Activated CD8-positive, alpha-beta T cell treated with anti-CD3 and anti-CD28 coated beads for 36 hours (primary cell): ENCODE measurements around the gene SLC49A4. TPM values are rescaled to one million over a fixed set of nuclear protein-coding genes. Genes with fewer than 3 reads are reported as not detected.
A peak's percentile ranks its signal among the peaks of the same experiment; 100 is the strongest.

Experiments used
- ATAC-seq: fragments of 200-7000 bp; cut with Tn5 transposase; one replicate; pipeline ENCODE4 v1.10.0; 2021; ENCODE audit warnings: mild to moderate bottlenecking, moderate library complexity
- CTCF ChIA-PET: fragments of 350-600 bp; sonication (Branson Sonifier 250); formaldehyde crosslinking; loops from one replicate; lab custom pipeline; 2021; ENCODE audit warnings: antibody characterized with exemption; lab: Charles Lee
- POLR2A ChIA-PET: fragments of 350-600 bp; sonication (Branson Sonifier 250); formaldehyde crosslinking; loops from one replicate; lab custom pipeline; 2021; ENCODE audit warnings: antibody characterized with exemption; lab: Charles Lee
- DNase-seq: peaks from one replicate; pipeline ENCODE4 v3.0.0-alpha.2; 2020
- H3K27ac Mint-ChIP-seq: one replicate; pipeline ENCODE4 v1.8.0; 2021; ENCODE audit warnings: mild to moderate bottlenecking, mixed read lengths
- H3K27me3 Mint-ChIP-seq: one replicate; pipeline ENCODE4 v1.8.0; 2021; ENCODE audit warnings: mixed read lengths
- H3K36me3 Mint-ChIP-seq: one replicate; pipeline ENCODE4 v1.8.0; 2021; ENCODE audit warnings: low read depth, mixed read lengths
- H3K4me1 Mint-ChIP-seq: one replicate; pipeline ENCODE4 v1.8.0; 2021; ENCODE audit warnings: low read depth, mixed read lengths
- H3K4me3 Mint-ChIP-seq: one replicate; pipeline ENCODE4 v1.8.0; 2021; ENCODE audit warnings: mild to moderate bottlenecking, moderate library complexity, mixed read lengths
- H3K9me3 Mint-ChIP-seq: one replicate; pipeline ENCODE4 v1.8.0; 2021; ENCODE audit warnings: mixed read lengths
- intact Hi-C: fragments of 100-400 bp; cut with micrococcal nuclease; formaldehyde crosslinking; loops from one replicate; pipeline ENCODE4 v1.10.0; 2022
- total RNA-seq, 2 experiments: library from RNA; stranded (reverse); gene quantifications; one replicate each; pipeline ENCODE4 v1.2.3, GENCODE V29; 2021
- TF ChIP-seq, protein P1 (sequence below): fragments of 200-600 bp; IDR thresholded peaks from one replicate; pipeline ENCODE4 v1.8.0; 2022; ENCODE audit warnings: antibody characterized with exemption, mild to moderate bottlenecking

Gene SLC49A4
- total RNA-seq, 2 experiments from 2014 or later, result 1.6 to 1.9 TPM

DNA sequence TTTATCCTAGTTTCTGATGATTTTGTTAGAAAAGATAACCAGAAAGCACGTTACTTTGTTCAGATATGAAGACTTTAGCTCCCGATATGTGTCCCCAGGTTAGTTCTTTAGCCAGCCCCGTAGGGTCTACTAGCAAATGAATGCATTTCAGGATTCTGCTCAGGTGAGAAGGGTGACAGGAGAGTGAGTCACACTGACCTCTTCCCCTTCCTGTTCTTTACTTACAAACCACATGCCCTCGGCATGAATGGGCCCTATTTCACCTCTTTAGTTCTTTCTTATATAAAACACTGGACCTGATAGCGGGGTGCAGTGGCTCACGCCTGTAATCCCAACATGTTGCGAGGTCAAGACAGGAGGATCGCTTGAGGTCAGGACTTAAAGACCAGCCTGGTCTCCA lies 98.4 kb downstream of the SLC49A4 start:
- H3K36me3 Mint-ChIP-seq, result no peaks in the 10 kb centered on the region
- H3K4me1 Mint-ChIP-seq, result peaks cover 20% of the 10 kb centered on the region
- peaks cover 3% of the 10 kb centered on the region for H3K27me3 Mint-ChIP-seq
- no peaks in the 10 kb centered on the region for H3K9me3 Mint-ChIP-seq
- CTCF ChIA-PET, result no interaction called here
- ATAC-seq (peak; percentile 71), DNase-seq (peak; percentile 43)
- intact Hi-C loops, result no loop called here
- no peak overlapping the region for H3K27ac Mint-ChIP-seq
- TF ChIP-seq, protein P1, sequence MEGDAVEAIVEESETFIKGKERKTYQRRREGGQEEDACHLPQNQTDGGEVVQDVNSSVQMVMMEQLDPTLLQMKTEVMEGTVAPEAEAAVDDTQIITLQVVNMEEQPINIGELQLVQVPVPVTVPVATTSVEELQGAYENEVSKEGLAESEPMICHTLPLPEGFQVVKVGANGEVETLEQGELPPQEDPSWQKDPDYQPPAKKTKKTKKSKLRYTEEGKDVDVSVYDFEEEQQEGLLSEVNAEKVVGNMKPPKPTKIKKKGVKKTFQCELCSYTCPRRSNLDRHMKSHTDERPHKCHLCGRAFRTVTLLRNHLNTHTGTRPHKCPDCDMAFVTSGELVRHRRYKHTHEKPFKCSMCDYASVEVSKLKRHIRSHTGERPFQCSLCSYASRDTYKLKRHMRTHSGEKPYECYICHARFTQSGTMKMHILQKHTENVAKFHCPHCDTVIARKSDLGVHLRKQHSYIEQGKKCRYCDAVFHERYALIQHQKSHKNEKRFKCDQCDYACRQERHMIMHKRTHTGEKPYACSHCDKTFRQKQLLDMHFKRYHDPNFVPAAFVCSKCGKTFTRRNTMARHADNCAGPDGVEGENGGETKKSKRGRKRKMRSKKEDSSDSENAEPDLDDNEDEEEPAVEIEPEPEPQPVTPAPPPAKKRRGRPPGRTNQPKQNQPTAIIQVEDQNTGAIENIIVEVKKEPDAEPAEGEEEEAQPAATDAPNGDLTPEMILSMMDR, result no peak
- POLR2A ChIA-PET, result no interaction called here
- no peak overlapping the region for H3K4me3 Mint-ChIP-seq

GRCh38 chr3:122893754-122894668 lies 99.1 kb downstream of the SLC49A4 start:
- ATAC-seq (no peak), DNase-seq (no peak)
- H3K4me3 Mint-ChIP-seq, result no peak overlapping the region
- intact Hi-C loops, result no loop called here
- TF ChIP-seq, protein P1, result no peak
- no peaks in the 10 kb centered on the region for H3K9me3 Mint-ChIP-seq
- no peaks in the 10 kb centered on the region for H3K36me3 Mint-ChIP-seq
- POLR2A ChIA-PET, result no interaction called here
- CTCF ChIA-PET, result no interaction called here
- no peak overlapping the region for H3K27ac Mint-ChIP-seq
- H3K4me1 Mint-ChIP-seq, result peaks cover 20% of the 10 kb centered on the region
- peaks cover 9% of the 10 kb centered on the region for H3K27me3 Mint-ChIP-seq

DNA sequence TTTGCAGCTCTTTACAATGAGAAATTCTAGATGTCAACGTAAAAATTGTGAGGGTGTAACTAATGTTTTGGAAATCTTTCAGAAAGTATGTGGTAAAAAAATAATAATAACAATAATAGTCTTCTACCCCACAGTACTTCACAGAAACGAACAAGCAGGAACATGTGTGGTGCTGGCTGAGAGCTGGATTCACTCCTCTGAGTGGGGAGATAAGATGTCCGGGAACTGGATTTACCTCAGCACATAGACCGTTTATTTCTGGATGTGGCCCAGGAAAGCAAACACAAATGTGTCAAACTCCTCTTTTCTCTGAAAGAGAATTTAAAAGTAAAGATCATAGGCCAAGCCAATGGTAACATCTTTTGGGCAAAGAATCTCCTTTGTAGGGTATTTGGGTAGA lies 103.4 kb downstream of the SLC49A4 start:
- Mint-ChIP-seq H3K9me3 (no peaks in the 10 kb centered on the region), H3K36me3 (no peaks in the 10 kb centered on the region), H3K27ac (no peak overlapping the region), H3K27me3 (peaks cover 11% of the 10 kb centered on the region), H3K4me1 (peaks cover 5% of the 10 kb centered on the region), H3K4me3 (no peak overlapping the region)
- intact Hi-C loops, result no loop called here
- TF ChIP-seq, protein P1, result no peak
- DNase-seq (no peak), ATAC-seq (no peak)
- CTCF ChIA-PET, result interaction anchor here (1.1 kb wide), 1 partner anchor 23 kb away, joined by 3 read pairs; no protein-coding TSS in a partner anchor
- POLR2A ChIA-PET, result no interaction called here

DNA sequence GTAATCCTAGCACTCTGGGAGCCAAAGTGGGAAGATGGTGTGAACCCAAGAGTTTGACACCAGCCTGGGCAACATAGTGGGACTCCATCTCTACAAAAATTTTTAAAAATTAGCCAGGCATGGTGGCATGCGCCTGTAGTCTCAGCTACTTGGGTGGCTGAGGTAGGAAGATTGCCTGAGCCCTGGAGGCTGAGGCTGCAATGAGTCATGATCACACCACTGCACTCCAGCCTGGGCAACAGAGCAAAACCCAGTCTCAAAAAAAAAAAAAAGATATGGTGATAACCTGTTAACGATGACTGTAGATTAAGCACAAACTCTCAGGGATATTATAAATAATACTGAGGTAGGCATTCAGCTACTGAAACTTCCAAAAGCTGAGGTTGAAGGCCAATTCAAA lies 107.5 kb downstream of the SLC49A4 start:
- Mint-ChIP-seq H3K27ac (no peak overlapping the region), H3K4me1 (no peaks in the 10 kb centered on the region), H3K4me3 (no peak overlapping the region), H3K9me3 (peaks cover 4% of the 10 kb centered on the region), H3K36me3 (no peaks in the 10 kb centered on the region), H3K27me3 (peaks cover 12% of the 10 kb centered on the region)
- CTCF ChIA-PET, result interaction anchor here (1.3 kb wide), 1 partner anchor 44 kb away, joined by 3 read pairs; no protein-coding TSS in a partner anchor
- POLR2A ChIA-PET, result interaction anchor here (0.6 kb wide), 2 partner anchors 26 to 45 kb away, joined by 3 to 4 read pairs; no protein-coding TSS in a partner anchor
- ATAC-seq (no peak), DNase-seq (no peak)
- intact Hi-C loops, result no loop called here
- TF ChIP-seq, protein P1, result no peak

DNA sequence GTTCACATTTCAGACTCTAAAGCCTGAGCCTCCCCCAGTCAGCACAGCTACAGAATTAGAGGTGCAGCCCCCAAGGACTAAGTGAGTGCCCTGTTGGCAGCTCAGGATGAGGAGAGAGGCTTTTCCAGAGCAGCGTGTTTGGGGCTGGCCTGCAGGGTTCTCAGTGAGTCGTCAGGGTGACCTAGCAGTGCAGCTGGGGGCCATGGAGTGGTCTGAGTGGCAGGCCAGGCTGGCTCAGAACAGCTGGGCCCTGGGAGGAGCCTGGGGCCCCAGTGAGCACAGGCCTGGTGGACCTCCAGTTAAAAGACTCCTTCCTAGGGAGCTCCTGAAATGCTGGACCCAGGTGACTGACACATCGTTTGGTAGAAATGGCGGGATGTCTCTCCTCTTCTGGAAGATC lies 108.3 kb downstream of the SLC49A4 start:
- TF ChIP-seq, protein P1, result no peak
- Mint-ChIP-seq H3K9me3 (peaks cover 4% of the 10 kb centered on the region), H3K4me3 (no peak overlapping the region), H3K36me3 (no peaks in the 10 kb centered on the region), H3K4me1 (no peaks in the 10 kb centered on the region), H3K27me3 (peaks cover 12% of the 10 kb centered on the region), H3K27ac (no peak overlapping the region)
- ChIA-PET CTCF (no interaction called here), POLR2A (interaction anchor here (0.6 kb wide), 1 partner anchor 46 kb away, joined by 3 read pairs; no protein-coding TSS in a partner anchor)
- DNase-seq (no peak), ATAC-seq (no peak)
- intact Hi-C loops, result no loop called here
